Nephron progenitor cell (in vitro differentiated cells): ENCODE measurements around the gene GALNT18.
"Not testable (repeated sequence)": the region's sequence is repeated elsewhere in the genome, so short reads cannot be mapped to it uniquely, and the experiment has no call there.

Experiments used
- DNase-seq: peaks from one replicate; pipeline ENCODE4 v3.0.0; 2021
- H3K27ac Mint-ChIP-seq: 2 replicates; pipeline ENCODE4 v1.8.0; 2021; ENCODE audit warnings: mild to moderate bottlenecking, moderate library complexity, mixed read lengths
- H3K27me3 Mint-ChIP-seq: 2 replicates; pipeline ENCODE4 v1.8.0; 2021; ENCODE audit warnings: mild to moderate bottlenecking, low read depth, mixed read lengths; ENCODE audit not compliant: poor library complexity
- H3K36me3 Mint-ChIP-seq: 2 replicates; pipeline ENCODE4 v1.8.0; 2021; ENCODE audit warnings: low read depth, mixed read lengths
- H3K4me1 Mint-ChIP-seq: 2 replicates; pipeline ENCODE4 v1.8.0; 2021; ENCODE audit warnings: mixed read lengths
- H3K4me3 Mint-ChIP-seq: 2 replicates; pipeline ENCODE4 v1.8.0; 2021; ENCODE audit warnings: mild to moderate bottlenecking, moderate library complexity, mixed read lengths
- H3K9me3 Mint-ChIP-seq: 2 replicates; pipeline ENCODE4 v1.8.0; 2021; ENCODE audit warnings: mild to moderate bottlenecking, moderate library complexity, mixed read lengths
- CTCF ChIP-seq: fragments of 200-600 bp; sonication (generic); IDR thresholded peaks from 2 replicates; pipeline ENCODE4 v1.5.0; 2021; ENCODE audit warnings: antibody characterized with exemption

The GALNT18 gene

DNA sequence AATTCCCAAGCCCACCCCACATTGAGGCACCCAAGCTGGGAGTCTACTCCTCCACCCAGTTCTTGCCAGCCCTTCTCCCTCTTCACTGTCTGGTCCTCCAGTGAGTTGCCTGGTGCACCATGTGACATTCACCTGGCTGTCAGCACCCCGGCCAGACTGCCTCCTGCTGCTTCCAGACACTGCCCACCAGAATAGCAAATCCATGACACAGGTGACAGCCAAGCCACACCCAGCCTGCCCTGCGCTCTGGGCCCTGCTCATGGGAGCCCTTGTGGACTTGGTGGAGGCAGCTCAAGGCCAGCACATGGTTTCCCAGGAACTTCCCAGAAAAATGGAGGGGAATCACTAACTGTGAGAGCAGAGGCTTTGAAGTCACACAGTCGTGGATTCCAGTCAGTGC is 172.5 kb downstream of the GALNT18 start:
- Mint-ChIP-seq H3K27ac (no peak overlapping the region), H3K4me1 (peaks cover 14% of the 10 kb centered on the region)
- TF ChIP-seq CTCF, result no peak

DNA sequence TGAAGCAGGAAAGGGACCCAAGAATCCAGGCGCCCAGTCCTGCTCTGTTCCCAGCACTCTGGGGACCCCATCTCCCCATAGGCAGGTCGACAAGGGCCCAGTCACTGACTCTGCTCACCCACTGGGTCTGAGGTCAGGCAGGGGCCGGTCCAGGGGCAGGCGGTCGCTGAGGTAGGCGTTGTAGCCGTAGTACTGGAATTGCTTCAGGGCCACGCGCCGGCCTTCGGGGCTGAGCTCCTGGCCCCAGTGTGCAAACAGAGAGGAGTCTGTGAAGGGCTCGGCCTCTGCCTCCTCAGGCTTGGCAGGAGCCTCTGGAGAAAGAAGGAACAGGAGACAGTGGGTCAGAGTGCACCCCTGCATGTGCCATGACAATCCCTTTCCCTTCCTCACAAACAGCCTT is 173.2 kb downstream of the GALNT18 start:
- peaks cover 16% of the 10 kb centered on the region for H3K4me1 Mint-ChIP-seq
- no peak for TF ChIP-seq CTCF
- H3K27ac Mint-ChIP-seq, result no peak overlapping the region
- H3K9me3 Mint-ChIP-seq, result no peaks in the 10 kb centered on the region
- H3K4me3 Mint-ChIP-seq, result no peak overlapping the region
- H3K27me3 Mint-ChIP-seq, result peaks cover 19% of the 10 kb centered on the region
- no peaks in the 10 kb centered on the region for H3K36me3 Mint-ChIP-seq
- no peak for DNase-seq

More for the DNA sequence above, 172.5 kb downstream of the GALNT18 start:
- no peak for DNase-seq
- Mint-ChIP-seq H3K27me3 (peaks cover 19% of the 10 kb centered on the region), H3K36me3 (no peaks in the 10 kb centered on the region), H3K9me3 (no peaks in the 10 kb centered on the region), H3K4me3 (no peak overlapping the region)

GRCh38 chr11:11447601-11448000 is 174.2 kb downstream of the GALNT18 start:
- not testable (repeated sequence) for H3K36me3 Mint-ChIP-seq, DNase-seq, H3K4me3 Mint-ChIP-seq, H3K9me3 Mint-ChIP-seq, H3K27ac Mint-ChIP-seq
- Mint-ChIP-seq H3K4me1 (peaks cover 16% of the 10 kb centered on the region), H3K27me3 (peaks cover 26% of the 10 kb centered on the region)

DNA sequence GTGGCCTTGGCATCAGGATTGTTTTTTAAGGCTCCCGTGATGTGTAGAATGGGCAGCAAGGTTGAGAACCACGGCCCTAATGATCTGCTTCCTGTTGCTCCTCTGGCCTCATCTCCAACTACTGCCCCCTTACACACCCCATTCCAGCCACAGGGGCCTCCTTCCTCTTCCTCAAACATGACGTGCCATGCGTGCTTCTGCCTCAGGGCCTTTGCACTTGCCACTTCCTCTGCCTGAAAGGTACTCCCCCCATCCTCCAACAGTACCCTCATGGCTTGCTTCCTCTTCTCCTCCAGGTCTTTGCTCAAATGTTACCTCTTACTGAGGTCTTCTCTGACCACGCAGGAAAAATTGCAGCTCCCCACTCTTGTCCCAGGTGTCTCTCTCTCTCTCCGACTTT is 174.8 kb downstream of the GALNT18 start:
- no peaks in the 10 kb centered on the region for H3K36me3 Mint-ChIP-seq
- H3K4me3 Mint-ChIP-seq, result no peak overlapping the region
- H3K27ac Mint-ChIP-seq, result no peak overlapping the region
- no peaks in the 10 kb centered on the region for H3K9me3 Mint-ChIP-seq
- no peak for DNase-seq
- peaks cover 16% of the 10 kb centered on the region for H3K4me1 Mint-ChIP-seq
- H3K27me3 Mint-ChIP-seq, result peaks cover 26% of the 10 kb centered on the region
- TF ChIP-seq CTCF, result no peak

- H3K4me3 Mint-ChIP-seq, result no peak overlapping the region
- no peak overlapping the region for H3K27ac Mint-ChIP-seq
- H3K4me1 Mint-ChIP-seq, result peaks cover 16% of the 10 kb centered on the region
- no peaks in the 10 kb centered on the region for H3K36me3 Mint-ChIP-seq
- no peak for TF ChIP-seq CTCF
- no peaks in the 10 kb centered on the region for H3K9me3 Mint-ChIP-seq
- DNase-seq, result no peak
- H3K27me3 Mint-ChIP-seq, result peaks cover 26% of the 10 kb centered on the region
Measured at GRCh38 chr11:11446564-11446963, 175.2 kb downstream of the GALNT18 start.

- TF ChIP-seq CTCF, result no peak
- H3K36me3 Mint-ChIP-seq, result no peaks in the 10 kb centered on the region
- peaks cover 26% of the 10 kb centered on the region for H3K27me3 Mint-ChIP-seq
- no peak overlapping the region for H3K4me3 Mint-ChIP-seq
- H3K9me3 Mint-ChIP-seq, result no peaks in the 10 kb centered on the region
- no peak for DNase-seq
- H3K4me1 Mint-ChIP-seq, result peaks cover 16% of the 10 kb centered on the region
- no peak overlapping the region for H3K27ac Mint-ChIP-seq
Measured at GRCh38 chr11:11445441-11446185, 176.2 kb downstream of the GALNT18 start.
